ENCODE results near the gene IL17REL.

Gene IL17REL

DNA sequence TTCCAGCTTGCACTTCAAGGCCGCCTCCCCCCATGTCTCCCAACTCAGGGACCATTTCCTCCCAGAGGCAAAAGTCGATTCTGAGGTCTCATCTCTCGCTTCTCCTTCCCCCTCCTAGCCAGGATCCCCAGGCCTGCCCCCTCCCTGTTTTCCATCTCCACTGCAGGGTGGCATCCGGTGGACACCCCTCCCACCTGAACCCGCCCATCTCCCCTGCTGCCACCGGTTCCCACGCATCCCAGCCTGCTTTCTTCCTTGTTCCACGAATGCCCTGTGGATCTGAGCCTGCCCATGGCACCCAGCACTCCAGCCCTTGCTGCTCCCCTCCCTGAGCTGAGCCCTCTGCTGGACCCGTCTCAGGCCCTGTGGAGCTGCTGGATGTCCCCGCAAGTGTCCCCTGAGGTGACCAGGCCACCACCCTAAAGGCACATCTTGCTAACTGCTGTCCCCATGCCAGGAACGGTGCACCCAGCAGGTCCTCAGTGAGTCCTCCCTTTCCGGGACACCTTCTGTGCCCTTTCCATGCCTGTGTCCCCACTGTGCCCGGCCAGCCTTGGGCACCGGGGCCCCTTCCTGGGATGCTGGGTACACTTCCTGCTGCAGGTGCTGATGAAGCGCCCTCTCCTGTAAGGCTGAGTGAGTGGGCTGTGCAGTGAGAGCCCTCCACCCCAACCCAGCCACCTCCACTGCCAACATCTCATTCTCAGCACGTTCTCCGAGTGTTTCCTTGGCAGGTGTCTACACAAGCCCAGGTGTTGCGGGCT is 936 bp downstream of the IL17REL start:
- peaks cover 81% of the 10 kb centered on the region for H3K27me3 ChIP-seq (ENCODE audit: insufficient read depth, low read length)
- H3K4me1 ChIP-seq (ENCODE audit: insufficient read depth, low read length) = no peaks in the 10 kb centered on the region
- no peak overlapping the region for H2AFZ ChIP-seq (ENCODE audit: low read depth, low read length)
- no peak overlapping the region for H3K4me3 ChIP-seq (ENCODE audit: low read length)
- peaks cover 2% of the 10 kb centered on the region for H3K9me3 ChIP-seq (ENCODE audit: low read length)
- no peaks in the 10 kb centered on the region for H3K36me3 ChIP-seq (ENCODE audit: insufficient read depth, low read length)

GRCh38 chr22:50010676-50011446 is 1.7 kb downstream of the IL17REL start:
- no peak overlapping the region for H3K4me3 ChIP-seq (ENCODE audit: low read length)
- peaks cover 2% of the 10 kb centered on the region for H3K9me3 ChIP-seq (ENCODE audit: low read length)
- H3K27me3 ChIP-seq (ENCODE audit: insufficient read depth, low read length) = peaks cover 79% of the 10 kb centered on the region
- H3K4me1 ChIP-seq (ENCODE audit: insufficient read depth, low read length) = no peaks in the 10 kb centered on the region
- H2AFZ ChIP-seq (ENCODE audit: low read depth, low read length) = no peak overlapping the region
- H3K36me3 ChIP-seq (ENCODE audit: insufficient read depth, low read length) = no peaks in the 10 kb centered on the region

- Histone ChIP-seq H3K36me3 (ENCODE audit: insufficient read depth, low read length) (no peaks in the 10 kb centered on the region), H3K9me3 (ENCODE audit: low read length) (peaks cover 2% of the 10 kb centered on the region), H3K27me3 (ENCODE audit: insufficient read depth, low read length) (peaks cover 78% of the 10 kb centered on the region), H2AFZ (ENCODE audit: low read depth, low read length) (no peak overlapping the region), H3K4me3 (ENCODE audit: low read length) (no peak overlapping the region), H3K4me1 (ENCODE audit: insufficient read depth, low read length) (no peaks in the 10 kb centered on the region)
Observed at GRCh38 chr22:50009765-50010675, 2.5 kb downstream of the IL17REL start.

GRCh38 chr22:50009251-50009650 is 3.3 kb downstream of the IL17REL start:
- H3K4me1 ChIP-seq (ENCODE audit: insufficient read depth, low read length) = no peaks in the 10 kb centered on the region
- H3K4me3 ChIP-seq (ENCODE audit: low read length) = no peak overlapping the region
- no peak overlapping the region for H2AFZ ChIP-seq (ENCODE audit: low read depth, low read length)
- peaks cover 2% of the 10 kb centered on the region for H3K9me3 ChIP-seq (ENCODE audit: low read length)
- H3K36me3 ChIP-seq (ENCODE audit: insufficient read depth, low read length) = no peaks in the 10 kb centered on the region
- H3K27me3 ChIP-seq (ENCODE audit: insufficient read depth, low read length) = peaks cover 70% of the 10 kb centered on the region

DNA sequence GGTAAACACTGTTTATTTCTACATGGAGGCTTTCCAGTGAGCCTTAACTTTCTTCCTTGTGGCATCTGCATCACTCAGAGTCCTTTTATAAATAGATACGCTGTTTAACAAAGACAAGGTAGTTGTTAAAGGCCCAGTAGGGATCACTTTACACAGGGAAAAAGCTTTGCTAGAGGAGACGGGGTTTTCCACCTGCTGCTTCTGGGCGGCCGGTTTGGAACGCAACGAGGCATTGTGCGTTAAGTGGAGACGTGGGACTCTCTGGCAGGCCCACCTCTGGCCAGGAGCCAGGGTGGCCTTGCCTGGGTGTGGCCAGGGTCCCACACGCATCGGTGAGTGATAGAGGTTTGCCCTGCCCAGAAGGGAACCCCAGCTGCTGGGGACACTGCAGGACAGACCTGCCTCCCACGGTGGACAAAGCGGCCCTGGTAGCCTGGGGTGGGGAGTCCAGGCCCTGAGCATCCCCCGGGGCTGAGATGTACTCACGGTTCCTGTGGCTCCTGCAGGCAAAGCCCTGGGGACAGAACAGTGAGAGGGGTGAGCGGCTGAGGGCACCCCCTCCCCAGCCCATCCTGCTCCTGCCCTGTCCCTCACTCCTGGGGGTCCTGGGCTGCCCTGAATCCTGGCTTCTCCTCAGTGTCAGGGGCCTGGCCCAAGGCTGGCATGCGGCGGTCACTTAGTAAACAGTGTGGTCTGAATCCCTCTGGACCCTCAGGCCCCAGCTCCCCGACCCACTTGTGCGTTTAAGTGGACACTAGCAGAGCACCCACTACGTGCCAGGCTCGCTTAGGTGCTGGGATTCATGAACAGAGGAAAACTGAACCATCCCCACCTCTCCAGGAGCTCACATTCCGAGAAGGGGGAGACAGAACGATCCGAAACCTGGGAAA is 4.2 kb downstream of the IL17REL start:
- Histone ChIP-seq H3K9me3 (ENCODE audit: low read length) (peaks cover 2% of the 10 kb centered on the region), H3K36me3 (ENCODE audit: insufficient read depth, low read length) (no peaks in the 10 kb centered on the region), H2AFZ (ENCODE audit: low read depth, low read length) (no peak overlapping the region), H3K27me3 (ENCODE audit: insufficient read depth, low read length) (peaks cover 62% of the 10 kb centered on the region), H3K4me3 (ENCODE audit: low read length) (no peak overlapping the region), H3K4me1 (ENCODE audit: insufficient read depth, low read length) (no peaks in the 10 kb centered on the region)

GRCh38 chr22:50007057-50007511 is 5.5 kb downstream of the IL17REL start:
- Histone ChIP-seq H3K4me3 (ENCODE audit: low read length) (no peak overlapping the region), H2AFZ (ENCODE audit: low read depth, low read length) (no peak overlapping the region), H3K4me1 (ENCODE audit: insufficient read depth, low read length) (no peaks in the 10 kb centered on the region), H3K9me3 (ENCODE audit: low read length) (peaks cover 2% of the 10 kb centered on the region), H3K36me3 (ENCODE audit: insufficient read depth, low read length) (no peaks in the 10 kb centered on the region), H3K27me3 (ENCODE audit: insufficient read depth, low read length) (peaks cover 56% of the 10 kb centered on the region)

DNA sequence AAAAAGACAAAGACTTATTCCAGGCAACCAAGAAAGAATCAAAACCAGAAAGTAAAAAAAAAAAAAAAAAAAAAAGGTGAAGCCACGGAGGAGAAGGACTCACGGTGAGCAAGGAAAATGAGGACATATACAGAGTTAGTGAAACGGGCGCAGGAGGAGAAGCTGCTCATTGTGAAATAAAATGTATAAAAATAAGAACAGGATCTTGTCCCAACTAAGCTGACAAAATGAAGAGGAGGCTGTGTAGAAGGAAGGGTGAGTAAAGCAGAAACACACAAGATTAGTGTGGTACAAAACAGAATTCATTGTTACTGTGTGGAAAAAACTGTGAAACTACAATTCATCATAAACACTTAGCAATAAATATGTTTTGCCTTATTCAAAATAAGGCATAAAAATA is 7.6 kb downstream of the IL17REL start:
- Histone ChIP-seq H3K9me3 (ENCODE audit: low read length) (peaks cover 1% of the 10 kb centered on the region), H3K27me3 (ENCODE audit: insufficient read depth, low read length) (peaks cover 59% of the 10 kb centered on the region), H3K36me3 (ENCODE audit: insufficient read depth, low read length) (no peaks in the 10 kb centered on the region), H3K4me1 (ENCODE audit: insufficient read depth, low read length) (no peaks in the 10 kb centered on the region), H2AFZ (ENCODE audit: low read depth, low read length) (no peak overlapping the region), H3K4me3 (ENCODE audit: low read length) (no peak overlapping the region)

DNA sequence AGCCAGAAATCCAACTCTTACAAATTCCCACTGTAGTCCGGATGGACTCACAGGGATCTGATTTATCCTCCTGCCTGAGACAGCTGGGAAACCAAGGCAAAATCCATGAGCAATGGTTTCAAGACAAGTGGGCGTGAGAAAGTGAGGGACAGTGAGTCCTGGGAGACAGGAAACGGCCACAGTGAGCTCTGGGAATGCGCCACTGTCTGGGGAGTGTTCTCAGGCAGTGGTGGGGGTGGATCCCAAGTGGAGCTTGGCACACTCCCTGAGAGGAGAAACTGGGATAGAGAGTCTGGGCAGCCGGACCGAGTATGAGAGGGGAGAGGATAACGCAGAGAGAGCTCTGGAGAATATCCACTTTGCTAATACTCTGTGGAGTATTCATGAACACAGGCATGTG is 9.8 kb downstream of the IL17REL start:
- H2AFZ ChIP-seq (ENCODE audit: low read depth, low read length) = no peak overlapping the region
- no peaks in the 10 kb centered on the region for H3K36me3 ChIP-seq (ENCODE audit: insufficient read depth, low read length)
- H3K9me3 ChIP-seq (ENCODE audit: low read length) = no peaks in the 10 kb centered on the region
- H3K4me3 ChIP-seq (ENCODE audit: low read length) = no peak overlapping the region
- peaks cover 57% of the 10 kb centered on the region for H3K27me3 ChIP-seq (ENCODE audit: insufficient read depth, low read length)
- no peaks in the 10 kb centered on the region for H3K4me1 ChIP-seq (ENCODE audit: insufficient read depth, low read length)

GRCh38 chr22:50001388-50002231 is 11.0 kb downstream of the IL17REL start:
- no peaks in the 10 kb centered on the region for H3K9me3 ChIP-seq (ENCODE audit: low read length)
- H3K27me3 ChIP-seq (ENCODE audit: insufficient read depth, low read length) = peaks cover 57% of the 10 kb centered on the region

GRCh38 chr22:50000587-50001387 is 11.8 kb downstream of the IL17REL start:
- H3K36me3 ChIP-seq (ENCODE audit: insufficient read depth, low read length) = no peaks in the 10 kb centered on the region
- no peaks in the 10 kb centered on the region for H3K4me1 ChIP-seq (ENCODE audit: insufficient read depth, low read length)
- no peaks in the 10 kb centered on the region for H3K9me3 ChIP-seq (ENCODE audit: low read length)
- H2AFZ ChIP-seq (ENCODE audit: low read depth, low read length) = no peak overlapping the region
- no peak overlapping the region for H3K4me3 ChIP-seq (ENCODE audit: low read length)
- peaks cover 53% of the 10 kb centered on the region for H3K27me3 ChIP-seq (ENCODE audit: insufficient read depth, low read length)

More at GRCh38 chr22:50001388-50002231, 11.0 kb downstream of the IL17REL start:
- Histone ChIP-seq H2AFZ (ENCODE audit: low read depth, low read length) (no peak overlapping the region), H3K4me3 (ENCODE audit: low read length) (no peak overlapping the region), H3K36me3 (ENCODE audit: insufficient read depth, low read length) (no peaks in the 10 kb centered on the region), H3K4me1 (ENCODE audit: insufficient read depth, low read length) (no peaks in the 10 kb centered on the region)
